ENCODE data around the gene SPAG16.
"Not testable (repeated sequence)": the region's sequence is repeated elsewhere in the genome, so short reads cannot be mapped to it uniquely, and the experiment has no call there.

The SPAG16 gene

GRCh38 chr2:213336253-213336770 is 52.0 kb downstream of the SPAG16 start:
- TF ChIP-seq, protein P1, sequence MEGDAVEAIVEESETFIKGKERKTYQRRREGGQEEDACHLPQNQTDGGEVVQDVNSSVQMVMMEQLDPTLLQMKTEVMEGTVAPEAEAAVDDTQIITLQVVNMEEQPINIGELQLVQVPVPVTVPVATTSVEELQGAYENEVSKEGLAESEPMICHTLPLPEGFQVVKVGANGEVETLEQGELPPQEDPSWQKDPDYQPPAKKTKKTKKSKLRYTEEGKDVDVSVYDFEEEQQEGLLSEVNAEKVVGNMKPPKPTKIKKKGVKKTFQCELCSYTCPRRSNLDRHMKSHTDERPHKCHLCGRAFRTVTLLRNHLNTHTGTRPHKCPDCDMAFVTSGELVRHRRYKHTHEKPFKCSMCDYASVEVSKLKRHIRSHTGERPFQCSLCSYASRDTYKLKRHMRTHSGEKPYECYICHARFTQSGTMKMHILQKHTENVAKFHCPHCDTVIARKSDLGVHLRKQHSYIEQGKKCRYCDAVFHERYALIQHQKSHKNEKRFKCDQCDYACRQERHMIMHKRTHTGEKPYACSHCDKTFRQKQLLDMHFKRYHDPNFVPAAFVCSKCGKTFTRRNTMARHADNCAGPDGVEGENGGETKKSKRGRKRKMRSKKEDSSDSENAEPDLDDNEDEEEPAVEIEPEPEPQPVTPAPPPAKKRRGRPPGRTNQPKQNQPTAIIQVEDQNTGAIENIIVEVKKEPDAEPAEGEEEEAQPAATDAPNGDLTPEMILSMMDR (IDR thresholded peaks at IDR 0.05; ENCODE audit: low read depth, low read length, missing control alignments): no peak
- no peak for DNase-seq (ENCODE audit: low read depth)
- in situ Hi-C loops (cut with HindIII; ENCODE audit: low sequenced_read_pairs): no loop called here
- no peak overlapping the region for H3K4me3 ChIP-seq (ENCODE audit: low read depth, low read length)

- in situ Hi-C loops (cut with HindIII; ENCODE audit: low sequenced_read_pairs): no loop called here
- H3K4me3 ChIP-seq (ENCODE audit: low read depth, low read length): no peak overlapping the region
- DNase-seq (ENCODE audit: low read depth): no peak
- TF ChIP-seq, protein P1 (IDR thresholded peaks at IDR 0.05; ENCODE audit: low read depth, low read length, missing control alignments): no peak
Measured at GRCh38 chr2:213353419-213353818, 69.2 kb downstream of the SPAG16 start.

- no peak overlapping the region for H3K4me3 ChIP-seq (ENCODE audit: low read depth, low read length)
- TF ChIP-seq, protein P1 (IDR thresholded peaks at IDR 0.05; ENCODE audit: low read depth, low read length, missing control alignments): no peak
- no peak for DNase-seq (ENCODE audit: low read depth)
- in situ Hi-C loops (cut with HindIII; ENCODE audit: low sequenced_read_pairs): no loop called here
Measured at GRCh38 chr2:213376644-213377043, 92.4 kb downstream of the SPAG16 start.

DNA sequence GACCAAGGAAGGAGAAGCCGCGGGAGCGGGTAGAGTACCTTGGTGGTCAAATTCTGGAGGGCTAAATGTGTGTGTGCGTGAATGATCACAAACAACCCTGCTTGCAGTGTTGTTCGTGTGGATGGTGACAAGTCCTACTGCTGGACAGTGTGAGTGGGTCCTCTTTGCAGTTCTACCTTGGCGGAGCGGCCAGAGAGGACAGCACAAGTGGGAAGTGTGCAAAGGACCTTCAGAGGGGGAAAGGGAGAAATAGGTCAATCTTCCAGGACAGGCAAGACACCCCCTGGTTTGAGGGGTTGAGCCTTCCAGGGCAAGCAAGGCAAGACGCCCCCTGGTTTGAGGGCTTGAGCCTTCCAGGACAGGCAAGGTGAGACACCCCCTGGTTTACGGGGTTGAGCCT is 122.8 kb downstream of the SPAG16 start:
- H3K4me3 ChIP-seq (ENCODE audit: low read depth, low read length); DNase-seq (ENCODE audit: low read depth); in situ Hi-C loops (cut with HindIII; ENCODE audit: low sequenced_read_pairs): not testable (repeated sequence)

- H3K4me3 ChIP-seq (ENCODE audit: low read depth, low read length); DNase-seq (ENCODE audit: low read depth); in situ Hi-C loops (cut with HindIII; ENCODE audit: low sequenced_read_pairs): not testable (repeated sequence)
Measured at GRCh38 chr2:213408426-213409070, 124.3 kb downstream of the SPAG16 start.

- H3K4me3 ChIP-seq (ENCODE audit: low read depth, low read length); DNase-seq (ENCODE audit: low read depth); in situ Hi-C loops (cut with HindIII; ENCODE audit: low sequenced_read_pairs): not testable (repeated sequence)
Measured at GRCh38 chr2:213410687-213411086, 126.4 kb downstream of the SPAG16 start.

- H3K4me3 ChIP-seq (ENCODE audit: low read depth, low read length): no peak overlapping the region
- DNase-seq (ENCODE audit: low read depth): no peak
- TF ChIP-seq, protein P1 (IDR thresholded peaks at IDR 0.05; ENCODE audit: low read depth, low read length, missing control alignments): no peak
- in situ Hi-C loops (cut with HindIII; ENCODE audit: low sequenced_read_pairs): no loop called here
Measured at GRCh38 chr2:213411582-213412289, 127.5 kb downstream of the SPAG16 start.

- DNase-seq (ENCODE audit: low read depth): no peak
- in situ Hi-C loops (cut with HindIII; ENCODE audit: low sequenced_read_pairs): no loop called here
- TF ChIP-seq, protein P1 (IDR thresholded peaks at IDR 0.05; ENCODE audit: low read depth, low read length, missing control alignments): no peak
- H3K4me3 ChIP-seq (ENCODE audit: low read depth, low read length): no peak overlapping the region
Measured at GRCh38 chr2:213415093-213415492, 130.8 kb downstream of the SPAG16 start.

Data from astrocyte of the cerebellum (primary cell).